H9 (cell line): Measurements from ENCODE around the gene CDH23. TPM values are rescaled to one million over a fixed set of nuclear protein-coding genes. Genes with fewer than 3 reads are reported as not detected.

Source experiments
- DNase-seq: peaks from one replicate; pipeline ENCODE4 v3.0.0-alpha.2; 2017
- H2AFZ ChIP-seq: one replicate; pipeline ENCODE4 v1.6.1; 2013; ENCODE audit warnings: mild to moderate bottlenecking, low read length, control low read depth, moderate library complexity
- H2AK5ac ChIP-seq: 2 replicates; pipeline ENCODE4 v1.6.1; 2013; ENCODE audit warnings: low read length, control low read depth, mixed read lengths; ENCODE audit not compliant: insufficient read length
- H2BK120ac ChIP-seq: one replicate; pipeline ENCODE4 v1.6.1; 2013; ENCODE audit warnings: low read depth, mild to moderate bottlenecking, low read length, control low read depth, inconsistent platforms; ENCODE audit not compliant: poor library complexity, severe bottlenecking
- H2BK12ac ChIP-seq: 2 replicates; pipeline ENCODE4 v1.6.1; 2013; ENCODE audit warnings: low read length, control low read depth, mixed read lengths, low read depth; ENCODE audit not compliant: insufficient read length
- H2BK15ac ChIP-seq: 2 replicates; pipeline ENCODE4 v1.6.1; 2013; ENCODE audit warnings: low read depth, low read length, control low read depth
- H2BK20ac ChIP-seq: one replicate; pipeline ENCODE4 v1.6.1; 2013; ENCODE audit warnings: low read depth, mild to moderate bottlenecking, low read length, control low read depth, inconsistent platforms; ENCODE audit not compliant: poor library complexity, severe bottlenecking
- H2BK5ac ChIP-seq: 2 replicates; pipeline ENCODE4 v1.6.1; 2013; ENCODE audit warnings: low read length, control low read depth, mixed read lengths; ENCODE audit not compliant: insufficient read length
- H3K14ac ChIP-seq: 2 replicates; pipeline ENCODE4 v1.6.1; 2013; ENCODE audit warnings: low read length, control low read depth; ENCODE audit not compliant: insufficient read depth
- H3K18ac ChIP-seq: 2 replicates; pipeline ENCODE4 v1.6.1; 2013; ENCODE audit warnings: low read depth, mild to moderate bottlenecking, mixed read lengths, low read length, control low read depth; ENCODE audit not compliant: insufficient read length
- H3K23ac ChIP-seq: 2 replicates; pipeline ENCODE4 v1.6.1; 2013; ENCODE audit warnings: low read length, control low read depth, mixed read lengths, low read depth; ENCODE audit not compliant: insufficient read length
- H3K23me2 ChIP-seq: 2 replicates; pipeline ENCODE4 v1.6.1; 2013; ENCODE audit warnings: low read depth, mild to moderate bottlenecking, mixed read lengths, low read length, control low read depth; ENCODE audit not compliant: insufficient read length, poor library complexity, severe bottlenecking
- H3K27ac ChIP-seq: 2 replicates; pipeline ENCODE4 v1.5.1; 2013; ENCODE audit warnings: low read length, control low read depth, mixed read lengths, low read depth; ENCODE audit not compliant: insufficient read length
- H3K27me3 ChIP-seq: 2 replicates; pipeline ENCODE4 v1.6.1; 2013; ENCODE audit warnings: low read length, control low read depth, inconsistent platforms; ENCODE audit not compliant: insufficient read depth
- H3K4ac ChIP-seq: 2 replicates; pipeline ENCODE4 v1.6.1; 2013; ENCODE audit warnings: low read depth, mild to moderate bottlenecking, control low read depth, inconsistent platforms, low read length, moderate library complexity
- H3K4me1 ChIP-seq: 2 replicates; pipeline ENCODE4 v1.6.1; 2013; ENCODE audit warnings: low read length, control low read depth, inconsistent platforms; ENCODE audit not compliant: insufficient read depth
- H3K4me2 ChIP-seq: 2 replicates; pipeline ENCODE4 v1.6.1; 2013; ENCODE audit warnings: low read length, control low read depth, mixed read lengths; ENCODE audit not compliant: insufficient read length, insufficient read depth
- H3K56ac ChIP-seq: 2 replicates; pipeline ENCODE4 v1.6.1; 2013; ENCODE audit warnings: low read depth, mild to moderate bottlenecking, mixed read lengths, low read length, control low read depth; ENCODE audit not compliant: insufficient read length
- H3K79me1 ChIP-seq: 2 replicates; pipeline ENCODE4 v1.6.1; 2013; ENCODE audit warnings: low read depth, mild to moderate bottlenecking, moderate library complexity, low read length, control low read depth, inconsistent platforms; ENCODE audit not compliant: insufficient read depth, poor library complexity, severe bottlenecking
- H3K79me2 ChIP-seq: 2 replicates; pipeline ENCODE4 v1.6.1; 2013; ENCODE audit warnings: low read length, control low read depth, inconsistent platforms; ENCODE audit not compliant: insufficient read depth
- H3K9ac ChIP-seq: 2 replicates; pipeline ENCODE4 v1.6.1; 2013; ENCODE audit warnings: low read length, control low read depth, mixed read lengths; ENCODE audit not compliant: insufficient read length; ENCODE audit errors: extremely low read depth
- H3K9me3 ChIP-seq: one replicate; pipeline ENCODE4 v1.6.1; 2013; ENCODE audit warnings: low read depth, low read length, inconsistent platforms; ENCODE audit not compliant: control insufficient read depth
- H3T11ph ChIP-seq: one replicate; pipeline ENCODE4 v1.6.1; 2013; ENCODE audit warnings: mild to moderate bottlenecking, low read length, control low read depth, inconsistent platforms
- H4K20me1 ChIP-seq: one replicate; pipeline ENCODE4 v1.6.1; 2013; ENCODE audit not compliant: control insufficient read depth, insufficient read length, insufficient read depth
- H4K5ac ChIP-seq: 2 replicates; pipeline ENCODE4 v1.6.1; 2013; ENCODE audit warnings: low read depth, mild to moderate bottlenecking, mixed read lengths, low read length, control low read depth; ENCODE audit not compliant: insufficient read length
- H4K8ac ChIP-seq: replicated peaks from 2 replicates; pipeline ENCODE4 v1.6.1; 2013; ENCODE audit warnings: low read length, control low read depth, mixed read lengths, low read depth; ENCODE audit not compliant: insufficient read length
- H4K91ac ChIP-seq: 2 replicates; pipeline ENCODE4 v1.6.1; 2013; ENCODE audit warnings: low read depth, mild to moderate bottlenecking, moderate library complexity, mixed read lengths, low read length, control low read depth; ENCODE audit not compliant: insufficient read length
- H3K27ac Mint-ChIP-seq, 3 experiments: 2 replicates in 2 of 3; 3 replicates in 1 of 3; pipeline ENCODE4 v1.8.0; 2020 to 2021; ENCODE audit warnings: mixed read lengths in 3 of 3, mild to moderate bottlenecking in 1 of 3, moderate library complexity in 1 of 3
- H3K27me3 Mint-ChIP-seq: 2 replicates; pipeline ENCODE4 v1.8.0; 2021; ENCODE audit warnings: low read depth, mild to moderate bottlenecking, moderate library complexity, mixed read lengths
- H3K36me3 Mint-ChIP-seq, 3 experiments: 2 replicates in 2 of 3; 3 replicates in 1 of 3; pipeline ENCODE4 v1.8.0; 2020 to 2021; ENCODE audit warnings: low read depth in 3 of 3, mixed read lengths in 3 of 3; ENCODE audit not compliant: insufficient read depth in 1 of 3
- H3K4me1 Mint-ChIP-seq, 2 experiments: 2 replicates each; pipeline ENCODE4 v1.8.0; 2020; ENCODE audit warnings: mixed read lengths in 2 of 2
- H3K4me3 Mint-ChIP-seq, 2 experiments: 2 replicates in 1 of 2; 3 replicates in 1 of 2; pipeline ENCODE4 v1.8.0; 2020 to 2021; ENCODE audit warnings: mild to moderate bottlenecking in 2 of 2, mixed read lengths in 2 of 2, moderate library complexity in 1 of 2
- H3K9me3 Mint-ChIP-seq, 2 experiments: 2 replicates in 1 of 2; 3 replicates in 1 of 2; pipeline ENCODE4 v1.8.0; 2020; ENCODE audit warnings: mild to moderate bottlenecking in 2 of 2, mixed read lengths in 2 of 2, moderate library complexity in 1 of 2
- WGBS: extraction: QIAGEN DNeasy Blood & Tissue Kit; methylation state at CpG from one replicate; pipeline ENCODE4 v1.1.7; 2013; ENCODE audit warnings: missing lambda C conversion rate, low lambda C conversion rate, mixed read lengths; ENCODE audit not compliant: insufficient read length; ENCODE audit errors: extremely low coverage; 5-methylcytosine and 5-hydroxymethylcytosine counted together
- total RNA-seq: library from RNA; stranded (reverse); gene quantifications from 2 replicates; pipeline ENCODE4 v1.2.1, GENCODE V29; 2021
- TF ChIP-seq, protein P1 (sequence below): fragments of 200-600 bp; sonication (generic); conservative IDR thresholded peaks from 3 replicates; pipeline ENCODE4 v1.8.0; 2021; ENCODE audit warnings: antibody characterized with exemption, mild to moderate bottlenecking

Gene CDH23
- total RNA-seq, 1 experiment from 2014 or later, result 2.1 TPM

GRCh38 chr10:71595649-71596048, 198.9 kb downstream of the CDH23 start:
- Mint-ChIP-seq H3K36me3 (no peaks in the 10 kb centered on the region; a peak in 1 of 7 replicates), H3K9me3 (no peaks in the 10 kb centered on the region), H3K4me3 (no peak overlapping the region), H3K4me1 (peaks cover 6 to 19% of the 10 kb centered on the region in 2 experiments), H3K27me3 (peaks cover 8% of the 10 kb centered on the region), H3K27ac (no peak overlapping the region; a peak in 2 of 7 replicates)
- H3K79me1 ChIP-seq, result no peaks in the 10 kb centered on the region
- H2AFZ ChIP-seq, result no peak overlapping the region
- H3K27ac ChIP-seq, result no peak overlapping the region
- H4K20me1 ChIP-seq, result no peaks in the 10 kb centered on the region
- no peaks in the 10 kb centered on the region for H3K4me1 ChIP-seq
- H2BK15ac ChIP-seq, result no peak overlapping the region
- no peak overlapping the region for H4K8ac ChIP-seq
- no peak overlapping the region for H3K9ac ChIP-seq
- no peaks in the 10 kb centered on the region for H3K23me2 ChIP-seq
- TF ChIP-seq, protein P1, sequence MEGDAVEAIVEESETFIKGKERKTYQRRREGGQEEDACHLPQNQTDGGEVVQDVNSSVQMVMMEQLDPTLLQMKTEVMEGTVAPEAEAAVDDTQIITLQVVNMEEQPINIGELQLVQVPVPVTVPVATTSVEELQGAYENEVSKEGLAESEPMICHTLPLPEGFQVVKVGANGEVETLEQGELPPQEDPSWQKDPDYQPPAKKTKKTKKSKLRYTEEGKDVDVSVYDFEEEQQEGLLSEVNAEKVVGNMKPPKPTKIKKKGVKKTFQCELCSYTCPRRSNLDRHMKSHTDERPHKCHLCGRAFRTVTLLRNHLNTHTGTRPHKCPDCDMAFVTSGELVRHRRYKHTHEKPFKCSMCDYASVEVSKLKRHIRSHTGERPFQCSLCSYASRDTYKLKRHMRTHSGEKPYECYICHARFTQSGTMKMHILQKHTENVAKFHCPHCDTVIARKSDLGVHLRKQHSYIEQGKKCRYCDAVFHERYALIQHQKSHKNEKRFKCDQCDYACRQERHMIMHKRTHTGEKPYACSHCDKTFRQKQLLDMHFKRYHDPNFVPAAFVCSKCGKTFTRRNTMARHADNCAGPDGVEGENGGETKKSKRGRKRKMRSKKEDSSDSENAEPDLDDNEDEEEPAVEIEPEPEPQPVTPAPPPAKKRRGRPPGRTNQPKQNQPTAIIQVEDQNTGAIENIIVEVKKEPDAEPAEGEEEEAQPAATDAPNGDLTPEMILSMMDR, result no peak
- no CpG with 5 or more reads among the region's 7 CpGs for WGBS
- H3K79me2 ChIP-seq, result no peaks in the 10 kb centered on the region
- H3K14ac ChIP-seq, result no peak overlapping the region
- no peak overlapping the region for H2BK120ac ChIP-seq
- H3K18ac ChIP-seq, result no peak overlapping the region
- H3K56ac ChIP-seq, result no peak overlapping the region
- no peak overlapping the region for H2BK12ac ChIP-seq
- H4K91ac ChIP-seq, result no peak overlapping the region
- no peak overlapping the region for H2AK5ac ChIP-seq
- H2BK5ac ChIP-seq, result no peak overlapping the region
- no peak overlapping the region for H2BK20ac ChIP-seq
- H3K4ac ChIP-seq, result no peak overlapping the region
- H3T11ph ChIP-seq, result no peak overlapping the region
- H3K23ac ChIP-seq, result no peak overlapping the region
- no peak overlapping the region for H4K5ac ChIP-seq
- H3K4me2 ChIP-seq, result no peak overlapping the region
- no peaks in the 10 kb centered on the region for H3K9me3 ChIP-seq
- H3K27me3 ChIP-seq, result no peaks in the 10 kb centered on the region
- no peak for DNase-seq
